Pulmonary artery endothelial cell (primary cell): ENCODE results near the gene DCBLD2. TPM values are rescaled to one million over a fixed set of nuclear protein-coding genes. Genes with fewer than 3 reads are reported as not detected.
"Not testable (repeated sequence)": the region's sequence is repeated elsewhere in the genome, so short reads cannot be mapped to it uniquely, and the experiment has no call there.

Experiments
- DNase-seq: peaks from one replicate; pipeline ENCODE4 v3.0.0-alpha.2; 2011; ENCODE audit warnings: low read depth, low spot score
- total RNA-seq: library from RNA; depleted of rRNA; stranded (reverse); fragments of >200 nt; gene quantifications from 2 replicates; pipeline ENCODE4 v1.2.3, GENCODE V29; 2014

Gene DCBLD2
- total RNA-seq, 1 donor from 2014 or later: 71.7 TPM

- no peak for DNase-seq
Observed at GRCh38 chr3:98839846-98840245, 61.6 kb downstream of the DCBLD2 start.

DNA sequence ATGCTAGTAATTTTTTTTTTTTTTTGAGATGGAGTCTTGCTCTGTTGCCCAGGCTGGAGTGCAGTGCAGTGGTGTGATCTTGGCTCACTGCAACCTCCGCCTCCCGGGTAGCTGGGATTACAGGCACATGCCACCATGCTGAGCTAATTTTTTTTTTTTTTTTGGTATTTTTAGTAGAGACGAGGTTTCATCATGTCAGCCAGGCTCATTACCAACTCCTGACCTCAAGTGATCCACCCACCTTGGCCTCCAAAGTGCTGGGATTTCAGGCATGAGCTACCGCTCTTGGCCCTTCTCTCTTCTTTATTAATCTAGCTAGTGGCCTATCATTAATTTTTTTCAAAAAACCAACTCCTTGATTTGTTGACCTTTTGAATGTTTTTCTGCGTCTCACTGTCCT, 70.4 kb downstream of the DCBLD2 start:
- not testable (repeated sequence) for DNase-seq

- DNase-seq: no peak
Observed at GRCh38 chr3:98829246-98829832, 72.2 kb downstream of the DCBLD2 start.

DNA sequence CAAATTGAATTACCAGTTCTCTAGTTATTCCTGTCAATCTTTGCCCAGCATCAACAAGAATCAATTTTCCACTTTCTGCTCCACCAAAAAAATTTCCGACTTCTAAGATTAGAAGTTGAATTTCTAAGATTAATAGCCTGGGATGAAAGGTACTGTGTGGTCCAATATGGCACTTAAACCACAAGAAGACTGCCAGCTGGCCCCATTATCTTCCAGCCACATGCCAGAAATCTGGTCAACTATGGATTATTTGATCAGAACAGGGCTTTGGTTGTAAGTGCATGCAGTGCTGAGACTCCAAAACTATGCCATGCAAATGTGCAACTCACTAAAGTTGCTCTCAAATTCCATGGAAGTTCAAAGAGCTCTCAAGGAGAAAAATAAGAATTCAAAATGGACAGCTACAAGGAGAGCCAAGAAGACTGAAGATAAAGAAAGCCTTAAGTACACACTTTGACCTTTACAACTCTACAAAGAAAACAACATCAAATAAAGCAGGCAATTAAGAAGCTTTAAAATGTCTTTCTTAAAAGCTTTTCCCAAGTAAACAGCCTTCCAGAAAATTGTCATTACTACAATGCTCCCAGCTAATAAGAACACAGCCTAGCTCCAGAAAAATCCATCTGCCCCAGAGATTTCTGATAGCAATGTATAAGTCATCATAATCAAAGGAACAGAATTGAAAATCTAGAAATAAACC, 74.1 kb downstream of the DCBLD2 start:
- DNase-seq: no peak

DNA sequence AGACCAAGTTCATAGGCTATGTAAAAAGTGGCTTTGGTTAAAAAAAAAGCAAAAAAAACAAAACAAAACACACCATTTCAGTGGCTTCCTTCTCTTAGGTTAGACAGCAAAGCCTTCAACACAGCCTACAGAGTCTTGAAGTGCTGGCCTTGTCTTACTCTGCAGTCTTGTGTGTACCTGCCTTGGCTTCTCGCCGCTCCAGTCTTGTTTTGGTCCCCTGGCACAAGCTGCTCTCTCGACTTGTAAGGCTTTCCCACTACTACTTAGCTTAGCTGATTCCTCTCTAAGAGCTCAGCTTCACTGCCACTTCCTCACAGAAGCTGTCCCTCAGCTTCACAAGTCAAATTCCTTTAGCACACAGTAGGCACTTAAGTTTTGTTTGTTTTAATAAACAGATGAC, 75.4 kb downstream of the DCBLD2 start:
- DNase-seq: no peak

DNA sequence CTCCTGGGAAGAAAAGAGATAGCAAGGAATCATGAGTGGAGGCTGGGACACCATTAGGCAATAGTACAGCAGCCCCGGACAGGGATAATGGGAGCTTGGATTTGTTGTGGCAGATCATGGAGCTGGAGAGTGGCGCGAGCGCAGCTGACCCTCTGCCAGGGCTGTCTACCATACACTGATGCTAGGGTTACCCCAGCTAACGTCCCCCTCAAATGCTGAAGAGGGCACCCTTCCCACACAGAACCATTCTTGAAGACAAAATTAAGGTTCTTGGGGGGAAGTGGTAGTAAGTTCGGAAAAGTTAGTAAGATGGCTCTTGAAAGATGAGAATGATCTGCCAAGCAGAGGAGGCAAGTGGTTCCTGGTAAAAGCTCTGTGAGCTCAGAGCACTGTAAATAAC, 77.2 kb downstream of the DCBLD2 start:
- DNase-seq: no peak

- no peak for DNase-seq
Observed at GRCh38 chr3:98823791-98824190, 77.7 kb downstream of the DCBLD2 start.

- no peak for DNase-seq
Observed at GRCh38 chr3:98821063-98821462, 80.4 kb downstream of the DCBLD2 start.

- DNase-seq: no peak
Observed at GRCh38 chr3:98817547-98818041, 83.9 kb downstream of the DCBLD2 start.

DNA sequence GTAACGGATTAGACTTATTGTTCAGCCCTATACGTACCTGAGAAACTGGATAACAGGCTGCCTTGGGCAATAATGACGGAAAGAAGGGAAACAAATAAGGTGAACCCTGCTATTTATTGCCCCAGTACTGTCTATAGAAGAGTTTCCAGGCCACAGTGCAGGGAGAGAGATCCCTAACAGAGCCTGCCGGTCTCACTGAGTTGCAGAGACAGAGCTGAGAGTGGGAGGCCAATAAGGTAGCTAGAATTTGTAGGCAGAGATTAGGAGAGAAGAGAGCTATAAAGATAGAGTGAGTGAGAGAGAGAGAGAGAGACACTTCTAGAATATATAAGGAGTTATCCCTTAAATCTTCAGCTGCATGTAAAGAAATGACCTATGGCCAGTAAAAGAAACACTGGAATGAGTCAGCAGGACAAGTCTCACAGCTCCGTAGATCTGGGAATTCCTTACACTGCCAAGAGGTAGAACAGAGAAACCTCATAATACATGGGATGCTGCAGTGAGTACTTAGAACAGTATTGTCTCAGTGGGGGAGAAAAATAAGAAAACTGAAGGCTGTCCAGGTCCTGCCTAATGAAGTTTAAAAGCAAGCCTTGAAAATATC, 86.6 kb downstream of the DCBLD2 start:
- DNase-seq: no peak

DNA sequence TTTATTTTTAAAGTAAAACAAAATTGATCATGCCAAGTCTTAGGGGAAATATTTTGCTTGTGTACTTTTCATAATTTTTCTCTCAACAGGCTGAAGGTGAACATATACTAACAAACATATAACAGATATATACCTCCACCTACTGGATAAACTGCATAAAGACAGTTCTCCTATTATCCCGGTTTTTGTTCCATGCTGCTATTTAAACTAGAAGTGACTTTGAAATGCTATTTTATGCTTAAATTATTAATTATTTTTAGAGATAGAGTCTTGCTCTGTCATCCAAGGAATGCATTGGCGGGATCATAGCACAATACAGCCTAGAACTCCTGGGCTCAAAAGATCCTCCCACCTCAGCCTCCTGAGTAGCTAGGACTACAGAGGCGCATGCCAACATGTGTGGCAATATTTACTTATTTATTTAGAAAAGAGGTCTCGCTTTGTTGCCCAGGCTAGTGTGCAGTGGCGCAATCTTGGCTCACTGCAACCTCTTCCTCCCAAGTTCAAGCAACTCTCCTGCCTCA, 88.6 kb downstream of the DCBLD2 start:
- no peak for DNase-seq

DNA sequence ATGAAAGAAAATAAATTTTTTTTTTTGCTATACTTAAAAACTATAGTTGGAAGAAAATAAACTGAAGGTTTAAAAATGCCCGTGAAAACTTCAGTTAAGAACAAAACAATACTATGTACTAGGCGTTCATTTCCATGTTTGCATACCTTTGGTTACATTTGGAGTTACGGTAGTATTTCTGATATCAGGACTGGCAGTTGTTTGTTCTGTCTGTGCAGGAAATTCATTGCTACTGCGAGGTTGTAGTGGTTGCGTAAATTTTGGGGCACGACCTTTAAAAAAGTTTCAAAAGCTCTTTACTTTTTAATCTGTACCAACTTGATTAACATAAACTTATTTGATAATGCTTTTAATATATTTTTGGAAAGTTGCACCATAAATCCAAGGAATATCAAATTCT, 90.4 kb downstream of the DCBLD2 start:
- no peak for DNase-seq

- DNase-seq: no peak
Observed at GRCh38 chr3:98809557-98809956, 91.9 kb downstream of the DCBLD2 start.

DNA sequence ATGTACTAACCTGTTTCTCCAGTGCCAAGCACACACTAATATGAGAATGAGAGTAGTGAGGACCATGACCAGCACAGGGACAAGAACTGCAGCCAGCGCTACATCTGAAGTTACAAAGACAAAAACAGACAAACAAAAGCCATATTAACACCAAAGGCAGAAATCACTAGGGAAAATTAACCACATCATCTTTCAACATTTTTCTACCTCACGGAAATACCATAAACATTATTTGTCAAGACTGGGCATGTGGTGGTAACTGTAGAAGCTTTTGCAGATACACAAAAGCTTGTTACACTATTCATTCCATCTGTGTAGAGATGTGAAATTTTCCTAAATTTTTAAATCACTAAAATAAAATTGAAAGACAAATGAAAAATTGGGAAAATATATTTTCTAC, 93.4 kb downstream of the DCBLD2 start:
- DNase-seq: no peak

- no peak for DNase-seq
Observed at GRCh38 chr3:98807561-98807960, 93.9 kb downstream of the DCBLD2 start.

DNA sequence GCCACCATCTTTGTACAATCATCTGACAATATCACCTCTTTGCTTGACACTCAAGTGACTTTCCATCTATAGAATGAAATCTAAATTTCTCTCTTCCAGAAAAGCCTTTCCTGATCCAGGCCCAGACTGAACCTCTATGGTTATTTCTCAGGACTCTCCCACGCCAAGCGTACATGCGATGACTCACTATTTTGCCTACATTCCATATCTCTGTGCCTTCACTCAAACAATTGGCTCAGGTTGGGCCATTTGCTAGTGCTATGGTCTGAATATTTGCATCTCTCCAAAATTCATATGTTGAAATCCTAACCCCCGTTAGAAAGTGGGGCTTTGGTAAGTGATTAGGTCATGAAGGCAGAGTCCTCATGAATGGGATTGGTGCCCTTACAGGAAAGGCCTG, 94.5 kb downstream of the DCBLD2 start:
- no peak for DNase-seq

- no peak for DNase-seq
Observed at GRCh38 chr3:98806521-98806920, 95.0 kb downstream of the DCBLD2 start.

DNA sequence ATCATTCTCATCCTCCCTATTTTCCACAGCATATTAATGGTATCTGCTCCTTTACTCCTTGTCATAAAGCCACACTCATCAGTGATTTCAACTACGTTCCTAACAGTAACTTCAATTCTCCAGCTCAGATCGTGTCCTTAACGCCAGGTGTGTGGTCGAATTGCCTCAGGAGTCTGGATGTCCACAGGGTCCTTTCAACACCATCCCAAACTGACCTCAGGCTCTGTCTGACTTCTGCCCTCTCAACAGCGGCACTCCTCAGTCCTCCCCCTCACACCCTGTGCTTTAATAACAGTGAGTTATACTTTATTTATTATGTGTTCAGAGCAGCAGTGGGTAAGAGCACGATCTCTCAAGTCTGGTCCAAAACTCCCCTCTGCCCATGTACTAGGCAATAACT, 95.9 kb downstream of the DCBLD2 start:
- DNase-seq: no peak

- no peak for DNase-seq
Observed at GRCh38 chr3:98801043-98801747, 100.3 kb downstream of the DCBLD2 start.

- no peak for DNase-seq
Observed at GRCh38 chr3:98800401-98800800, 101.1 kb downstream of the DCBLD2 start.

DNA sequence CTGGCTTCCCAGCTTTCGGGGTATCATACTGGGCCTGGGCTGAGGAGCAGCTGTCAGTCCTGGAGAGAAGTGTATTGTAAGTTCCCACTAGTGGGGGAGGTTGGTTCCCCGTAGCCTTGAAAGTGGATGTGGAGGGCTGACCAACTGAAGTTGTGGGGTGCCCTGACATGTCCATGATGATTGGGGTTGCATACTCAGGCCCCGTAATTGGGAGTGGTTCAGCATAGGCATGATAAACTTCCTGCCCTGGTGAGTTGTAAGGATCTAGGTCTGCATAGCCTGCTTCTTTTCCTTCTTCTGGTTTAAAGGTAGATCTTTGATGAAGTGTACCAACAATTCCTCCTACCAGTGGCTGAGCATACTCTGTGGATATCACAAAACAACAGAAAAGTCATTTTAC, 102.0 kb downstream of the DCBLD2 start:
- DNase-seq: no peak

- no peak for DNase-seq
Observed at GRCh38 chr3:98798820-98799219, 102.7 kb downstream of the DCBLD2 start.
